GM21423 (cell line): Measurements from ENCODE around the gene TUBGCP2.

ENCODE experiments used
- ATAC-seq: cut with Tn5 transposase; IDR thresholded peaks from one replicate; pipeline ENCODE4 v1.9.1; 2021; ENCODE audit warnings: mild to moderate bottlenecking, moderate library complexity; ENCODE audit not compliant: unreplicated experiment

TUBGCP2 gene

DNA sequence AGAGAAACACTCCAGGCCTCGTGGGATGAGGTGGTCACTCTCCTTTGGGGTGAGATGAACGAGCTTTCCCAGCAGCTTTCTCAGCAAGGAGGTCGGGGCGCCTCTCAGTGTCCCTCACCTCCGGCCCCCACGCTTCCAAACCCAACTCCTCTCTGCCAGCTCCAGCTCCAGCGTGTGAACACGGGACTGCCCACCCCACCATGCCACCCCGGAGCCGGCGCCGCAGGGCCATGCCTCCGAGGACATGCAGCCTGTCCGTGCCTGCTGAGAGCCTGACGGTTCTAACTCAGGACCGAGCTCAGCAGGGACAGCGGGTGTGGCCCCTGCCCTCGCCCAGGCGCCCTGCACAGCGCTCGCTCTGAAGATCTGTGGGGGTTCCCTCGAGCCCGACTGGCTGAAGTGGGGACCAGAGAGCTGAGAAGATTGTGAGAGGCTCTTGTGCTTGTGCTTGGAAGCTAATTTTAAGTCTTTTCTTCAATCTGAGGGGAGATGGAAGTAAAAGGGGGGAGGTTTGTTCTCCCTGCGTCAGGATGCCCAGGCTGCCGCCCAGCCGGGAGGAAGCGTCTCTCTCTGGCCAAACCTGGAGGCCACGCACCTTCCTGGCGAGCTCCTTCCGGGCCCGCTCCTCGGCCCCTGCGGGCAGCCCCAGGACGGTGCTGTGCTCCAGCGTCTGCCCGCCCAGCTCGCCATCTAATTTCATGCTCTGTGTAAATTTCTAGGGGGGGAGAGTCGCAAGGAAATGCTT is 26.9 kb downstream of the TUBGCP2 start:
- ATAC-seq = no peak

GRCh38 chr10:133281084-133281483 is 27.6 kb downstream of the TUBGCP2 start:
- ATAC-seq = no peak

DNA sequence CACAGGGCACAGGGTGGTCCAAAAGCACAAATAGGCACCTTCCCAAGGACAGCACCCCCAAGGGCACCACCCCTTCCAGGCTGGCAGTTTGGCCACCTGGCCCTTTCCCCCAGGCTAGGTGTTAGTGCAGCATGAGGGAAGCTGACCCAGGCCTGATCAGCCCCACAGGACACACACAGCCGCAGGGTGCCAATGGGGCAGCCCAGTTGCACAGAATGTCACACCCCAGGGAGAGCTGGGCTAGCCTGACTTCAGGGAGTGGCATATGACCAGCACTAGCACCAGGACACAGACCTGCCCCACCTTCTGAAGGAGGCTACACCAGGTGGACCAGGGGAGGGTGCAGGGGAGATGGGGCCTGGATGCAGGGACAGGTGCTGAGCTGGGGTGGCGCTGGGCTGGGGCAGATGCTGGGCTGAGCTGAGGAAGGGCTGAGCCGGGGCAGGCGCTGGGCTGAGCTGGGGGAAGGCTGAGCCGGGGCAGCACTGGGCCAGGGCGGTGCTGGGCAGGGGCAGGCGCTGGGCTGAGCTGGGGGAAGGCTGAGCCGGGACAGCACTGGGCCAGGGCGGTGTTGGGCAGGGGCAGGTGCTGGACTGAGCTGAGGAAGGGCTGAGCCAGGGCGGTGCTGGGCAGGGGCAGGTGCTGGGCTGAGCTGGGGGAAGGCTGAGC is 28.1 kb downstream of the TUBGCP2 start:
- no peak for ATAC-seq

DNA sequence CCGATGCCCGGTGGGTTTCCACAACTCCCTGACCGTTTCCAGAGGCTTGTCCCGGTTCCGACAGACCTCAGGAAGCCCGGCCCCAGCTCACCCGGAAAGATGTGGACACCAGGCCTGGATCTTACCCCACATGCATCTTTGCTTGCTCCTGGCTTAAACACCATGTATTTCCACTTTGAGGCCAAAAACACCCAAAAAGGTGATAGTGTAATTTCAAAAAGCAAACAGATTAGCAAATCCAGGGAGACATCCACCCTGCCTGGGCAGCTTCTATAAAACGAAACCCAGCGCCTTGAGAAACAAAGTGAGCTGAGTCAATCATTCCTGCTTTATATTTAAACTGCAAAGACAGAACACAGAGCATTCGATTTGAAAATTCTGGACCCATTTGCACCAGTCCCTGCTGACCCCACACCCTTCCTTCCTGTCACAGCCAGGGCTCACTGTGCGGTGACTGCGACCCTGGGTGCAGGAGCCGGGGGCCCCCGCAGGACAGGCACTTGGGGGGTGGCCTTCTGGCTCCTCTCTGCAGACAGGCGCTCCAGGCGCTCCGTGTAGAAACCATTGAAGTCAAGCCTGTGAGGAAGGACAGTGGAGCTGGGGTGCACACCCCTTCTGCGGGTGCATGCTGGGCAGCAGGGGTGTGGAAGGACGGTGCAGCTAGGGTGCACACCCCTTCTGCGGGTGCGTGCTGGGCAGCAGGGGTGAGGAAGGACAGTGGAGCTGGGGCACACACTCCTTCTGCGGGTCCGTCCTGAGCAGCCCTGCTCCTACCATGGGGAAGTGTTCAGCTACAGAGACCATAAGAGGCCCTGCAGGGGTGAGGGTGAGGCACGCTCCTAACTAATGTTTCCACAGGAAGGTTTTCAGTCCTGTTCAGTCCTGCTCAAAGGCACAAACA is 29.1 kb downstream of the TUBGCP2 start:
- ATAC-seq = no peak

GRCh38 chr10:133278577-133279265 is 30.0 kb downstream of the TUBGCP2 start:
- ATAC-seq = peak; percentile 37

DNA sequence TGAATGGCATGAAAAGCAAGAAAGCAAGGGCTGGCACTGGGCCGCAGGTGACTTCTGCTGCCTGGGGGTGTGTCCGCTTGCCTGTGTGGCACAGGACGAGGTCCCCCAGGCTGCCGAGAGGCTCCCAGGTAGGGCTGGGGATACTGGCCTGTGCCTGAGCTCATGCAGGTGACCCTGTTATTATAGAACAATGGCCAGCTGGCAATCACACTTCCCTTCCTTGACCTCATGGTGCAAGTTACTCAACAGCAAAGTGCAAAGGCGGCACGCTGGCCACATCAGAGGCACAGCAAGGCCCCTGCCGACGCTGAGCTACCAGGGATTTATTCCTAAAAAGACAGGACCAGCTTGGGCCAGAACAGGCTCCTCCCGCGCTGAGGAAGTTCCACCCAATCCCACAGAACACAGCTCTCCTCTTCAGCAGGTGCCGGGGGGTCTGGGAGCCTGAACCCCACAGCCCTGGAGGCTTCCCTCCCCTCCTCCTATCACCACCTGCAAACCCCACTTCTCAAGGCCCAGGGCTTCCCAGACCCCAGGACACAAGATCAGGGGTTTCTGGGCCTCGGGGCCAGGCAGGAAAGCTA is 30.6 kb downstream of the TUBGCP2 start:
- ATAC-seq = no peak

GRCh38 chr10:133277277-133277992 is 31.2 kb downstream of the TUBGCP2 start:
- no peak for ATAC-seq

- peak; percentile 40 for ATAC-seq
Measured at GRCh38 chr10:133276435-133277201, 32.1 kb downstream of the TUBGCP2 start, which contains the start of gene ADAM8. Gene ADAM8, minus strand, starts transcription at chr10:133276868. Its CDS starts 51 bp downstream, at chr10:133276817.

- peak; percentile 1 for ATAC-seq
Measured at GRCh38 chr10:133276100-133276434, 32.6 kb downstream of the TUBGCP2 start.

GRCh38 chr10:133275684-133276092 is 33.0 kb downstream of the TUBGCP2 start:
- peak; percentile 23 for ATAC-seq

GRCh38 chr10:133274751-133275683 is 33.7 kb downstream of the TUBGCP2 start:
- peak; percentile 63 for ATAC-seq

DNA sequence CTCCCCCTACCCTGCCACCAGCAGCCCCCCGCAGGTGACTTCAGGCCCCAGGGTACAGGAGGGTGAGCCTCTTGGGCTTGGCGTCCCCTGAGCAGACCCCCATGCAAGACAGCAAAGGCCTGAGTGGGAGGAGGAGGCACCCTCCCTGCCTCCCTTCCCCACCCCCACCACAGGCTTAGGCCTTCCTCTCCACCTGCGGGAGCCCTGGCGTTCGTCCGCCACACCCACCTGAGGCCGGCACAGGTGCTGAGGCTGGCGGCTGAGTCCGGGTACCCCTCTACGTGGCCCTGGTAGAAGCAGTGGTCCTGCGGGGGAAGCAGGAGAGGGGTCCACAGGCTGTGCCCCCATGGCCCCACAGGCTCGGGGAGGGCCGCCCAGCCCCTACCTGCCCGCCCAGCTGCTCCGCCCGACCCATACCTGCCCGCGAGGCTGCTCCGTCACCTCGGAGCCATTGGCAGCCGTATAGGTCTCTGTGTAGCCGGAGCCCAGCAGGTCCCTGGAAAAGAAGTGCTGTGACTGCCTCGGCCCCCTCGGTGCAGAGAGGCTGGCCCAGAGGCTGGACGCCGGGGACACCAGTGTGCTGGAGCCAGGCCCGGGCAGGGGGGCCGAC is 35.0 kb downstream of the TUBGCP2 start:
- ATAC-seq = no peak

DNA sequence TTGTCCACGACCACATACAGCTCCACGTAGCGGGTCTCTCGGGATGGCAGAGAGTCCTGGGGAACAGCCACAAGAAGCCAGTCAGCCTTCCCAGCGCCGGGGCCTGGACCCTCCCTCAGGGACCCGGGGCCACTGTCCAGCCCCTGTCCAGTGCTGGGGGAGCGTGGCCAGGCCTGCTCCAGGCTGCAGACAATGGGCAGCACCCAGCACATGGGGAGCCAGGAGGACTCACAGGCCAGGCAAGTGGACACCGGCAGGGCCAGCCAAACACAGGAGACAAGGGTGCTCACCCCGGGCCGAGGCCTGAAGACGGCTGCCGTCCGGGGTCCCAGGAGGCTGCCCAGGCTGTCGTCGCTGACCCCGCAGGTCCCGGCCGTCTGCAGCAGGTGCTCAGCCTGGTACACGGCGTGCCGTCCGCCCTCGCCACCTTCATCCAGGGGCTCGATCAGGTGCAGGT is 35.7 kb downstream of the TUBGCP2 start:
- ATAC-seq = no peak

DNA sequence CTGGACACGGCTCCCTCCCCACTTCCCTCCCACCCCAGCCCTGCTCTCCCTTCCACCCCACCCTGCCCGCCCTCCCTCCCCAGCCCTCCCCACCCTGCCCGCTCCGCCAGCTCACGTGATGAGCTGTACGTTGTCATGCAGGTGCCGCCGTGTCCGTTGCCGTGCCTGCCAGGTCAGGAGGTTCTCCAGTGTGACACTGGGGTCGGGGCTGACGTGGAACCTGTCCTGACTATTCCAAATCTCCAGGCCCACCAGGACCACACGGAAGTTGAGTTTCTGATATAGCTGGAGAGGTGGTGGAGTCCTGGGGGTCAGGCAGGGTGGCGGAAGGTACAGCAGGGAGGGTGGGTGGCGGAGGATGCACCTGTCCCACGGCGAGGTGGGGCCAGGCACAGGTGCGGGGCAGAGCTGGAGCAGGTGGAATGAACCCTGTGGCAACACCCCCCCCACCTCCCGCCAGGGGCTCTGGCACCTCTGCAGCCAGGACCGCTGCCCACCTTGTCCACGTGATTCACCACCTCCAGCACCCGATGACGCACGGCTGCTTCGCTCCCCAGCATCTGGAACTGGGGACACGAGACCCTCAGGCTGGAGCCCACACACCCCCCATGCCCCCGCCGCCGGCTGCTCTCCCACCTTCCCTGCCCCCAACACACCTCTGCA is 36.2 kb downstream of the TUBGCP2 start:
- ATAC-seq = no peak

GRCh38 chr10:133271521-133272300 is 37.0 kb downstream of the TUBGCP2 start:
- ATAC-seq = no peak

DNA sequence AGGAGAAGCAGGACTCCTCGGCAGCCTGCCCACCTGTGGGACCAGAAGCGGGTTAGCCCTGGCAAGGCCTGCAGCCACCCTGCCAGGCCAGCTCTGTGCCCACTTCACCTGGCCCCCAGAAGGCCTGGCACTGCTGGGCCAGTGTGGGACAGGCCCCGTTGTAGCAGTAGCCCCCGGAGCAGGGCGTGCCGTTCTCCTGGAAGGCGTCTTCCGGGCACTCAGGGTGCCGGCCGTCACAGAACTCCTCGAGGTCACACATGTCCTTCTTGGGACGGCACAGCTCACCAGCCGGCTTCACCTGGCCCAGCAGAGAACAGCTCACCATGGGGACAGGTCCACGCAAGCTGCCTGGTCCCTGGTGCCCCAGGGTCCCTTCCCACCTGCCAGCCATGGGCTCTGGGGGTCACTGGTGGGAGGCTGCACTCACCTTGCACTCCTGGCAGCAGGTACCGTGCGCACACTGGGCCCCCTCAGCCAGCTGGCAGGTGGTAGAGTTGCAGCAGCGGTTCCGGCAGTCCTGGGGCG is 37.8 kb downstream of the TUBGCP2 start:
- no peak for ATAC-seq
